Transverse colon (tissue), 4 donors: ENCODE measurements around the gene NT5DC4. TPM values are rescaled to one million over a fixed set of nuclear protein-coding genes. Genes with fewer than 3 reads are reported as not detected.

Experiments used
- DNase-seq: peaks from one replicate; pipeline ENCODE4 v3.0.0-alpha.2; 2019
- H3K27ac ChIP-seq, 4 donors: fragments of 200-600 bp; sonication (generic); 2 replicates each; pipeline ENCODE4 v1.5.1; 2016 to 2018; ENCODE audit warnings: inconsistent platforms in 4 of 4
- H3K27me3 ChIP-seq: fragments of 200-600 bp; sonication (generic); 2 replicates; pipeline ENCODE4 v1.5.1; 2017; ENCODE audit warnings: inconsistent platforms
- H3K36me3 ChIP-seq, 4 donors: fragments of 200-600 bp; sonication (generic); 2 replicates each; pipeline ENCODE4 v1.5.1; 2017 to 2019; ENCODE audit warnings: inconsistent platforms in 4 of 4
- H3K4me1 ChIP-seq, 4 donors: fragments of 200-600 bp; sonication (generic); 2 replicates each; pipeline ENCODE4 v1.5.1; 2017 to 2020; ENCODE audit warnings: inconsistent platforms in 4 of 4
- H3K4me3 ChIP-seq, 4 donors: fragments of 200-600 bp; sonication (generic); 1 replicate in 1 of 4; 2 replicates in 3 of 4; pipeline versions ENCODE4 v1.5.1 to v1.6.1; 2017 to 2019; ENCODE audit warnings: inconsistent platforms in 4 of 4
- H3K9me3 ChIP-seq, 2 donors: fragments of 200-600 bp; sonication (generic); 2 replicates each; pipeline ENCODE4 v1.5.1; 2017 to 2019; ENCODE audit warnings: inconsistent platforms in 2 of 2
- CTCF ChIP-seq, 5 experiments: fragments of 200-600 bp in 3 of 5; fragments of 450-650 bp in 2 of 5; sonication (generic) in 3 of 5; IDR thresholded peaks; 1 replicate in 2 of 5; 2 replicates in 3 of 5; pipeline ENCODE4 v1.5.1; 2016 to 2017; ENCODE audit warnings: antibody characterized with exemption in 5 of 5, inconsistent platforms in 3 of 5, mild to moderate bottlenecking in 2 of 5, moderate library complexity in 1 of 5
- EP300 ChIP-seq: sonication (generic); formaldehyde crosslinking; IDR thresholded peaks from one replicate; pipeline ENCODE4 v1.6.1; 2017; ENCODE audit warnings: antibody characterized with exemption, low read depth
- POLR2A ChIP-seq: fragments of 450-650 bp; IDR thresholded peaks from one replicate; pipeline ENCODE4 v1.6.1; 2016; ENCODE audit warnings: antibody characterized with exemption, mild to moderate bottlenecking, moderate library complexity
- POLR2AphosphoS5 ChIP-seq, 3 donors: sonication (generic); formaldehyde crosslinking; IDR thresholded peaks; one replicate each; pipeline ENCODE4 v1.6.1; 2016; ENCODE audit warnings: antibody characterized with exemption in 3 of 3
- WGBS, 2 donors: methylation state at CpG; one replicate each; pipeline ENCODE4 v1.1.5; 2018; ENCODE audit warnings: low coverage in 1 of 2; 5-methylcytosine and 5-hydroxymethylcytosine counted together
- in situ Hi-C, 4 donors: fragments of 200-750 bp; cut with MboI; loops; one replicate each; pipeline versions ENCODE4 v1.15.0 to v1.15.1; 2017; ENCODE audit warnings: low sequenced_read_pairs in 3 of 4, low pct_ligation_motif_present in 1 of 4, low pct_unique_long_range_greater_than_20kb in 1 of 4
- intact Hi-C: fragments of 100-400 bp; cut with DNase I; formaldehyde crosslinking; loops from one replicate; pipeline ENCODE4 v1.15.1; 2023; ENCODE audit warnings: low total_unique reads
- total RNA-seq, 4 donors: library from RNA; depleted of rRNA; stranded (reverse); fragments of >200 nt; gene quantifications; one replicate each; pipeline ENCODE4 v1.1.0, GENCODE V29; 2016

NT5DC4 gene
- total RNA-seq, 4 donors from 2014 or later, result not detected

DNA sequence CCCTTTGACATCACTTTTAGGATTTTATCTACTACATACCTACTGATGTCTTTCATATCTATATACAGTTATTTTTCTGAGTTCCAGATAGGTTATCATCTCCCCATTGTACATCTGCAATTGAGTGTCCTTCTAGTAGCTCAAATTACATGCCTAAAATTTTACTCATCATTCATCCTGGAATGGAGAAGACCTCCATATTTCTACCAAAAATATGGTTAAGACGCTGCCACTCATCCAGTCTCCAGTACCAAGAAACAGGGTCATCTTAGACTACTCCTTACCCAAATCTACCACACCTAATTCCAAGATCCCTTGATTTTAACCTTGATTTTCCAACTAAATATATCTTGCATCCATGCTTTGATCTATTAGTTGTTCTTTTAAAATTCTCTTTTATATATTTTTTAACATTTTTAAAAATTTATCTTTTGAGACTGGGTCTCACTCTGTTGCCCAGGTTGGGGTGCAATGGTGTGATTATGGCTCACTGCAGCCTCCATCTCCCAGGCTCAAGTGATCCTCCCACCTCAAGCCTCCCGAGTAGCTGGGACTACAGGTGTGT is 52.2 kb downstream of the NT5DC4 start:
- no peak overlapping the region for H3K4me3 ChIP-seq
- H3K36me3 ChIP-seq, result no peaks in the 10 kb centered on the region
- H3K27ac ChIP-seq, result no peak overlapping the region
- 65 to 91% methylated on average over 2 of the region's 2 CpGs for WGBS, 2 donors
- H3K27me3 ChIP-seq, result no peaks in the 10 kb centered on the region
- intact Hi-C loops, result no loop called here
- DNase-seq, result no peak
- no peaks in the 10 kb centered on the region for H3K9me3 ChIP-seq
- in situ Hi-C loops, result loop anchor here in 1 of 4 donors (25.0 kb wide), 1 partner anchor 114 kb away; no protein-coding TSS in a partner anchor
- peaks cover 0 to 3% (median 0%) of the 10 kb centered on the region in 4 donors for H3K4me1 ChIP-seq
- no peak for TF ChIP-seq POLR2AphosphoS5 (IDR thresholded peaks at IDR 0.05)
- no peak for TF ChIP-seq CTCF (IDR thresholded peaks at IDR 0.05)
- no peak for TF ChIP-seq EP300
- no peak for TF ChIP-seq POLR2A

GRCh38 chr2:112773556-112773955 is 52.7 kb downstream of the NT5DC4 start:
- Histone ChIP-seq H3K36me3 (no peaks in the 10 kb centered on the region), H3K27ac (no peak overlapping the region), H3K27me3 (no peaks in the 10 kb centered on the region), H3K4me3 (no peak overlapping the region), H3K4me1 (no peaks in the 10 kb centered on the region), H3K9me3 (no peaks in the 10 kb centered on the region)
- intact Hi-C loops, result no loop called here
- no peak for DNase-seq
- no peak for TF ChIP-seq CTCF (IDR thresholded peaks at IDR 0.05)
- TF ChIP-seq EP300, result no peak
- TF ChIP-seq POLR2A, result no peak
- TF ChIP-seq POLR2AphosphoS5 (IDR thresholded peaks at IDR 0.05), result no peak
- in situ Hi-C loops, result loop anchor here in 1 of 4 donors (25.0 kb wide), 1 partner anchor 114 kb away; no protein-coding TSS in a partner anchor
- 90 to 100% methylated on average over 1 to 2 of the region's 2 CpGs for WGBS, 2 donors

DNA sequence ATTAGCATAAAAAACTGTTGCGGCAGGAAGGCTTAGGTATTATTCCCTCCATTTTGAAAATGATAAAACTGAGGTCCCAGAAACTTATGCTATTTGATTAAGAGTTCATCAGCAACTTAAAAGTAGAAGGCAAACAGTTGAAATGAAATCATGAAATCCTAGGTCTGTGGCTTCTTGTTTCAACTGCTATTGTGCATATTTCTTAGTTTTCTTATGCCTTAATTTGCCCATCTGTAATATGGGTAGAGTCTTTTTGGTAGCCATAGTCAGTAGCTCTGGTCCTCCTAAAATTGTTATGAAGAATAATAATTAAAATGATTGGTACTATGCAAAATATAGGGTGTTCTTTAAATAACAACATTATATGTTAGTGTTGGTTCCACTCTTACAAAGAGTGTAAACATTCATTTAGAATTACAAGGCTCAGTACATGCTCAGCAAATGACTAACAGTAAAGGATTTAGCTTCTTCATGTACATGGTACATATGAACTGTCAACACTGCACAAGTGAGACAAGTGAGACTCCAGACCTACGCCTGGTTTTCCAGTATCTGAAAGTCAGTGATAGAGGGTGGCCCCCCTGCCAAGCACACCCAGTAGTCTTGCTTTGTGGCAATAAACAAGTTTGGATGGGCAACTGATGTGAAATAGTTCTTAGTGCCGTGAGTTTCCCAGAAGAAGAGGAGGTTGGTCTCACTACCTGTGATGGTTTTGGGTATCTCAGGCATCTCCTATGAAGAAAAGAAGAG is 53.9 kb downstream of the NT5DC4 start:
- WGBS, 2 donors, result 86 to 99% methylated on average over 2 to 3 of the region's 3 CpGs
- Histone ChIP-seq H3K27me3 (no peaks in the 10 kb centered on the region), H3K4me3 (no peak overlapping the region), H3K36me3 (no peaks in the 10 kb centered on the region), H3K27ac (no peak overlapping the region), H3K4me1 (no peaks in the 10 kb centered on the region), H3K9me3 (no peaks in the 10 kb centered on the region)
- no peak for TF ChIP-seq EP300
- TF ChIP-seq POLR2AphosphoS5 (IDR thresholded peaks at IDR 0.05), result no peak
- TF ChIP-seq CTCF (IDR thresholded peaks at IDR 0.05), result no peak
- TF ChIP-seq POLR2A, result no peak
- no peak for DNase-seq
- in situ Hi-C loops, result loop anchor here in 1 of 4 donors (25.0 kb wide), 1 partner anchor 113 kb away; no protein-coding TSS in a partner anchor
- intact Hi-C loops, result no loop called here

DNA sequence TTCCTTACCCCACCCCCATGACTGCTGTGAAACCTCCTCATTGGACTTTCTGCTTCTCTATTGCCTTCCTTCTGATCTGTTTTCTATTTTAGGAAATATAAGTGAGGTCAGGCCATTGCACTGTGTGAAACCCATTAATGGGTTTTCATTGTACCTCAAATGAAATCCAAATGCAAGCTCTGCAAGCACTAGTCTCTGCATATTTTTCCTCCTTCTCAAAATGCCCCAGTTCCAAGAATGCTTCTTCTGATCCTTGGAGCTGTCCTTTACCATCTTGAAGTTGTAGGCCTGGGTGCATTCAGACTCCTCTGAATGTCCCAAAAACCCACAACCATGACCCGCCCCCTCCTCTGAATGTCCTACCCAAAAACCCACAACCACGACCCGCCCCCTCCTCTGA is 55.3 kb downstream of the NT5DC4 start:
- no peaks in the 10 kb centered on the region for H3K9me3 ChIP-seq
- intact Hi-C loops, result no loop called here
- in situ Hi-C loops, result no loop called here
- WGBS, 2 donors, result 82% methylated on average over 3 of the region's 3 CpGs; no CpG with 5 or more reads in 1 of the 2 donors
- no peak for DNase-seq
- no peaks in the 10 kb centered on the region for H3K4me1 ChIP-seq
- H3K27me3 ChIP-seq, result no peaks in the 10 kb centered on the region
- no peak overlapping the region for H3K4me3 ChIP-seq
- H3K36me3 ChIP-seq, result no peaks in the 10 kb centered on the region
- no peak for TF ChIP-seq POLR2AphosphoS5 (IDR thresholded peaks at IDR 0.05)
- no peak for TF ChIP-seq POLR2A
- no peak for TF ChIP-seq CTCF (IDR thresholded peaks at IDR 0.05)
- TF ChIP-seq EP300, result no peak
- no peak overlapping the region for H3K27ac ChIP-seq
